PFSK-1 (cell line): ENCODE data around the gene RAMAC.

Source experiments
- FOXP2 ChIP-seq: optimal IDR thresholded peaks from 2 replicates; pipeline ENCODE3; 2011; ENCODE audit warnings: borderline replicate concordance, control low read depth, inconsistent platforms; ENCODE audit not compliant: insufficient read depth; ENCODE audit errors: extremely low read length, extremely low read depth
- POLR2AphosphoS5 ChIP-seq: IDR thresholded peaks from 2 replicates; pipeline ENCODE4 v1.6.1; 2012; ENCODE audit warnings: low read depth, mild to moderate bottlenecking, control low read depth, low read length, moderate library complexity
- REST ChIP-seq, 2 experiments: IDR thresholded peaks; 2 replicates each; pipeline versions ENCODE4 v1.6.1 to v1.8.0; 2011 to 2012; ENCODE audit warnings: low read depth in 2 of 2, low read length in 2 of 2, control low read depth in 1 of 2, inconsistent platforms in 1 of 2, mild to moderate bottlenecking in 1 of 2, moderate library complexity in 1 of 2; ENCODE audit not compliant: insufficient read depth in 1 of 2
- SIN3A ChIP-seq: IDR thresholded peaks from 2 replicates; pipeline ENCODE4 v1.6.1; 2012; ENCODE audit warnings: mild to moderate bottlenecking, low read length, moderate library complexity, borderline replicate concordance; ENCODE audit not compliant: insufficient read depth
- TAF1 ChIP-seq: IDR thresholded peaks from 2 replicates; pipeline ENCODE4 v1.6.1; 2012; ENCODE audit warnings: low read length, control low read depth, borderline replicate concordance; ENCODE audit not compliant: insufficient read depth

Gene RAMAC

GRCh38 chr15:82943176-82943575 lies 42.8 kb upstream of the RAMAC start:
- TF ChIP-seq POLR2AphosphoS5, result no peak
- no peak for TF ChIP-seq REST (IDR thresholded peaks at IDR 0.05; ENCODE audit: insufficient read depth in 1 of 2, low read depth in 2 of 2, low read length in 2 of 2)
- no peak for TF ChIP-seq SIN3A
- TF ChIP-seq TAF1, result no peak
- no peak for TF ChIP-seq FOXP2

GRCh38 chr15:82944056-82944455 lies 42.0 kb upstream of the RAMAC start:
- TF ChIP-seq REST (IDR thresholded peaks at IDR 0.05; ENCODE audit: insufficient read depth in 1 of 2, low read depth in 2 of 2, low read length in 2 of 2) (no peak), POLR2AphosphoS5 (no peak), FOXP2 (no peak), TAF1 (no peak), SIN3A (no peak)

GRCh38 chr15:82944821-82945220 lies 41.2 kb upstream of the RAMAC start:
- TF ChIP-seq SIN3A (no peak), REST (IDR thresholded peaks at IDR 0.05; ENCODE audit: insufficient read depth in 1 of 2, low read depth in 2 of 2, low read length in 2 of 2) (no peak), FOXP2 (no peak), TAF1 (no peak), POLR2AphosphoS5 (no peak)

GRCh38 chr15:82945326-82945725 lies 40.7 kb upstream of the RAMAC start:
- no peak for TF ChIP-seq SIN3A
- TF ChIP-seq TAF1, result no peak
- no peak for TF ChIP-seq FOXP2
- TF ChIP-seq POLR2AphosphoS5, result no peak
- TF ChIP-seq REST (IDR thresholded peaks at IDR 0.05; ENCODE audit: insufficient read depth in 1 of 2, low read depth in 2 of 2, low read length in 2 of 2), result no peak

GRCh38 chr15:82946155-82946701 lies 39.8 kb upstream of the RAMAC start:
- TF ChIP-seq REST (IDR thresholded peaks at IDR 0.05; ENCODE audit: insufficient read depth in 1 of 2, low read depth in 2 of 2, low read length in 2 of 2) (no peak), TAF1 (no peak), FOXP2 (no peak), POLR2AphosphoS5 (no peak), SIN3A (no peak)
